Liver (tissue), 3 donors: ENCODE measurements around the gene DOK6.

Experiments
- GABPA ChIP-seq, 2 donors: IDR thresholded peaks in 1 of 2; conservative IDR thresholded peaks in 1 of 2; 2 replicates each; pipeline ENCODE4 v1.6.1; 2016; ENCODE audit warnings: antibody characterized with exemption in 2 of 2, mild to moderate bottlenecking in 1 of 2, moderate library complexity in 1 of 2
- HNF4G ChIP-seq: IDR thresholded peaks from 2 replicates; pipeline ENCODE4 v1.6.1; 2016; ENCODE audit warnings: antibody characterized with exemption
- RAD21 ChIP-seq, 2 donors: IDR thresholded peaks; 2 replicates each; pipeline ENCODE4 v1.6.1; 2016; ENCODE audit warnings: antibody characterized with exemption in 2 of 2, mild to moderate bottlenecking in 2 of 2
- YY1 ChIP-seq: IDR thresholded peaks from 2 replicates; pipeline ENCODE4 v1.6.1; 2016; ENCODE audit warnings: antibody characterized with exemption, mild to moderate bottlenecking
- TF ChIP-seq, protein P1 (sequence below): fragments of 150-350 bp; IDR thresholded peaks from 2 replicates; pipeline ENCODE4 v1.5.1; 2017; ENCODE audit warnings: improper control_type of control experiment, low read depth, low read length; ENCODE audit not compliant: missing input control
- donor health status: healthy.
- donor health status: healthy.

DNA sequence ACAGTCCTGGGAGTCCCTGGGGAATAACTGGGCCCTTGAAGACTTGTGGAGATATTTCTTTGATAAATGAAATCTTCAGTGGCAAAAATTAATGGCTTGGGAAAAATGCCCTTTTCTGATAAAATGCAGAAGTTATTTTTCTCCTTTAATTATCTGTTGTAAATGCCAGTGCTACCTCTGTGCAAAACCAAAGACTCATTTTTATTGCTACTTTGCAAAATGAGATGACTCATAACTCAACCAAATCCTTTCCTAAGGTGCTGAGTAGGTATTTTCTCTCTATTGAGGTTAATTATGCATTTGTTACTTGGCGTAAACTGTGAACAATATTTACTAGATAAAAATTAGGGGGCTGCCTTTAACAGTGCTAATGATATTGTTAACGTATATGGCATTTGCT is 163.9 kb downstream of the DOK6 start:
- TF ChIP-seq, protein P1, sequence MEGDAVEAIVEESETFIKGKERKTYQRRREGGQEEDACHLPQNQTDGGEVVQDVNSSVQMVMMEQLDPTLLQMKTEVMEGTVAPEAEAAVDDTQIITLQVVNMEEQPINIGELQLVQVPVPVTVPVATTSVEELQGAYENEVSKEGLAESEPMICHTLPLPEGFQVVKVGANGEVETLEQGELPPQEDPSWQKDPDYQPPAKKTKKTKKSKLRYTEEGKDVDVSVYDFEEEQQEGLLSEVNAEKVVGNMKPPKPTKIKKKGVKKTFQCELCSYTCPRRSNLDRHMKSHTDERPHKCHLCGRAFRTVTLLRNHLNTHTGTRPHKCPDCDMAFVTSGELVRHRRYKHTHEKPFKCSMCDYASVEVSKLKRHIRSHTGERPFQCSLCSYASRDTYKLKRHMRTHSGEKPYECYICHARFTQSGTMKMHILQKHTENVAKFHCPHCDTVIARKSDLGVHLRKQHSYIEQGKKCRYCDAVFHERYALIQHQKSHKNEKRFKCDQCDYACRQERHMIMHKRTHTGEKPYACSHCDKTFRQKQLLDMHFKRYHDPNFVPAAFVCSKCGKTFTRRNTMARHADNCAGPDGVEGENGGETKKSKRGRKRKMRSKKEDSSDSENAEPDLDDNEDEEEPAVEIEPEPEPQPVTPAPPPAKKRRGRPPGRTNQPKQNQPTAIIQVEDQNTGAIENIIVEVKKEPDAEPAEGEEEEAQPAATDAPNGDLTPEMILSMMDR: no peak
- TF ChIP-seq HNF4G (no peak), GABPA (IDR thresholded peaks at IDR 0.05 in 1 of 2, conservative IDR thresholded peaks at IDR 0.05 in 1 of 2) (no peak), YY1 (no peak), RAD21 (IDR thresholded peaks at IDR 0.05) (no peak)
